Amniotic stem cell (primary cell): ENCODE results near the gene TCF7L1.
"Not testable (repeated sequence)": the region's sequence is repeated elsewhere in the genome, so short reads cannot be mapped to it uniquely, and the experiment has no call there.

Source experiments
- DNase-seq: peaks from one replicate; lab custom pipeline; 2025; lab: John Stamatoyannopoulos, UW

The TCF7L1 gene

DNA sequence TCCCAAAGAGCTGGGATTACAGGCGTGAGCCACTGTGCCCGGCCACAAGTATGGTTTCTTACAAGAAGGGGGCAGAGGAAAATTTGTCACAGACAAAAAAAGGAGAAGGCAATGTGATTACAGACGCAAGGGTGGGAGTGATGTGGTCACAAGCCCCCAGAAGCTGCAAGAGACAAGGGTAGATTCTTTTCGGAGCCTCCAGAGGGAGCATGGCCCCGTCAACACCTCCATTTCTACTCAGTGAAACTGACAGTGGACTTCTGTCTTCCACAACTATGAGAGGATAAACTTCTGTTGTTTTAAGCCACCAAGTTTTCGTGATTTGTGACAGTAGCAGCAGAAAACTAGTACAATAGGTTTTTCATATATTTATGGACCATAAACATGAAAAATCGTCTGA, 2.1 kb upstream of the TCF7L1 start:
- DNase-seq: no peak

DNA sequence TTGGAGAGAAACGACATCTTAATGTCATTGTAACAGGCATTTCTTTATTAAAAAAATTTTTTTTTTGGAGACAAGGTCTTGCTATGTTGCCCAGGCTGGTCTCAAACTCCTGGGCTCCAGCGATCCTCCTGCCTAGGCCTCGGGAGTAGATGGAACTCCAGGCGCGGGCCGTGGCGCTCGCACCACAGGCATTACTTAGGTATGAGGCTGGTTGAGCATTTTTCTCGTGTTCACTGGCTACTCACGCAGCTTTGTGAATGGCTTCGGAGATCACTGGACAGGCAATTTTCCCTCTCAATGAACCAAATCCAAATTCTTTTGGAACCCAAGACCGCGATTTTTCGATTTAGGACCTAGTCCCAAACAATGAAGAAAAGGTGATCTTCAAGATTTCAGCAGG, 795 bp upstream of the TCF7L1 start:
- DNase-seq: peak; percentile 53

DNA sequence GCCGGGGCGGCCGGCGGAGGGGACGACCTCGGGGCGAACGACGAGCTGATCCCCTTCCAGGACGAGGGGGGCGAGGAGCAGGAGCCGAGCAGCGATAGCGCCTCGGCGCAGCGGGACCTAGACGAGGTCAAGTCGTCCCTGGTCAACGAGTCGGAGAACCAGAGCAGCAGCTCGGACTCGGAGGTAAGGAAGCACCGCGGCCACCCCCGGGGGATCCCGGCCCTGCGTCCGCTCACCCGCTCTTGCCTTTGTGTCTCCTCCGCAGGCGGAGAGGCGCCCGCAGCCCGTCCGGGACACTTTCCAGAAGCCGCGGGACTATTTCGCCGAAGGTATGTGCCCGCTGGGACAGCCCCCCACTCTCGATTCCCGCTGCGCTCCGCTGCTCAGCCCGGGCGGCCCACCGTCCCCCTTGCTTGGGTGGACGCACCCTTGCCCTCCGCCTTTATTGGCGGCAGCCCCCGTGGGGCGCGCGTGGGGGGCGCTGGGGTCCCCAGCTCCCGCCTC, 611 bp downstream of the TCF7L1 start:
- no peak for DNase-seq

DNA sequence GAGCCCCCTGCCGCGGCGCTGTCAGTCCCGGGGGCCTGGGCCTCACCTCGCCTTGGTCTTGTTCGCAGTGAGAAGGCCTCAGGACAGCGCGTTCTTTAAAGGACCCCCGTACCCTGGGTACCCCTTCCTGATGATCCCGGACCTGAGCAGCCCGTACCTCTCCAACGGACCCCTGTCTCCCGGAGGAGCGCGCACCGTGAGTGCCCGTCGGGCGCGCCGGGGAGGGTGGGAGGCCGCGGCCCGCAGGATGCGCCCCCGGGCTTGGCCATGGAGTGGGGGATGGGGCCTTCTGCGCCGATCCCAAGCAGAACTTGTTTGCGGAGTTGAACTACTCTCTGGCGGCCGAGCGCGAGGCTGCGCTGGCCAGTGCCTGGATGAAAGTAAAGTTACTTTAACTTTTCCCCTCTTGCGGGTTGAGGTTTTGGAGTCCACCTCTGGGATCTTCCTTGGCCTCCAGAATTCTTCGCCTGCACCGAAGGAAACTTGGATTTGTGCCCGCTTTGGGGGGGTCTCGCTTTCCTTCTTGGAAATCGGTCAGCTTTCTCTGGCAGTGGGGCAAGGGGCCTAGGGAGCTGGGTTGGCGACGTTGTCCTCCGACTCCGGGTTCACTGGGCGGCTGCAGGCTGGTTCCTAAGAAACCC, 1.2 kb downstream of the TCF7L1 start:
- DNase-seq: no peak

DNA sequence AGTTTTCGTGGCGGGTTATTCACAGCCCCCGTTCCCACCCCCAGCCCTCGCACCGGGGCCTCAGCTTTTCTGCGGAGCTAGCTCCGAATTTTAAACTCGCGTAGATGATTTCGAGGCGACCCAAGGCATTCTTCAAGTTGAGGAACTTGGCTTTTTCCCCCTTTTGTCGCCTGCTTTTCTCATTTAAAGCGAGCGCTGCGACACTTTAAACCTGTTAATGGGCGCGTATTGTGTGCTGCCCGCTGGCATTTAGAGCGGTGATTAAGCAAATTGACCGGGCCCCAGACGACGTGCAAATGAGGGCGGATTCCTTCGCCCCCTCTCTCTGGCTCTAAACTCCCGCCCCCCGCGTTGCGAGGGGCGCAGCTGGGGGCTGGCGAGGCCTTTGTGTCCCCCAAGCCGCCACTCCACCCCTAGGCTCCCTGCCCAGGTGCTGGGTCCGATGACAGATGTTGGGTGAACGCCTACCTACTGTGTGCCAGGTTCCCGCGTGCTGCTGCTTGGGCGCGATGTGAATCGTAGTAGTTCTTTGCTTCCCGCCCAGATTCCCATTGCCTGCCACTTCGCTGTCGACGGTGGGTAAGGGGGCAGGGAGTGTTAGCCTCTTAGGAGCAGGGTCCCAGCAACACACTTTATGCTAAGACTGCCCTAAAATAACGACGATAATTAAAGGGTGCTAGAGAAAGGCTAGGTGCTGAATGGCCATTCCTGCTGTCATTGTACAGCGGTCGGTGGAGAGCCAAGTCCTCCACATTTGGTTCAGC, 1.9 kb downstream of the TCF7L1 start:
- no peak for DNase-seq

DNA sequence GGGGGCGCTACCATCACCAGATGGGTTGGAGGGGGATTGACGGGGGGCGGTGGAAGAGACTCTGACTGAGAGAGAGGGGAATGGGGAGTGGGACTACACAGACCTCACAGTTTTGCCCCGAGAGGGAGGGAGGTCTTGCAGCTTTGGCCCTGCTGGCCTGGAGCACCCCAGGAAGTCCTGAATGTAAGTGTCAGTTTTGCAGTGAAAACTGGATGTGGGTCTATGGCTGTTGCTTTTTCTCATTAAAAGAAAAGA, 2.4 kb downstream of the TCF7L1 start:
- DNase-seq: no peak

GRCh38 chr2:85137156-85137555, 4.0 kb downstream of the TCF7L1 start:
- DNase-seq: no peak

DNA sequence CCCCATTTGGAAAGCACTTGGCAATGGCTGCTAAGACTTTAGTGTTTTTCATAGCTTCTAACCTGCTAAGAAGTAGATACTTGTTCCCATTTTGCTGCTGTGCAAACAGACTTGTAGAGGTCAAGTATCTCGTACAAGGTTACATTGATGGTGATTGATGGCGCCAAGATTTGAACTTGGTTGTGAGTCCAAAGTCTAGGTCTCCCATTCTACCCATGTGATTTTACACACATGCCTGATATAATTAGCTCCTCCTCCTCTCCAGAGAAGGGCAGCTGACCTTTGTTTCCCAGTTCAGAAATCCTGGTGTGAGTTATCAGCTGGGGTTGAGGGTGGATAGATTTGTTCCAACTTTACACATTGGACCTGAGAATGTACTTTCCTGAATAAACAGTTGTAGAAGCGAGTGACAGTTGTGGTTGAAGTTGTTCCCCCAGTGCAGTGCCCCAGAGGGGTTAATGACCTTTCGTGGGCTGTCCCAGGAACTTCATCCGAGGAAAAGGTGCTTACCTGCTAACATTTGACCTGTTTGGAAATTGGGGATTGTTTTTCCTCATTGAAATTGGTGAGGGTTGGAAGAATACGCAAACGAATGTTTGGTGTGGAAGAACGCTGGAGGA, 10.4 kb downstream of the TCF7L1 start:
- no peak for DNase-seq

- no peak for DNase-seq
Measured at GRCh38 chr2:85145116-85145820, 12.1 kb downstream of the TCF7L1 start.

DNA sequence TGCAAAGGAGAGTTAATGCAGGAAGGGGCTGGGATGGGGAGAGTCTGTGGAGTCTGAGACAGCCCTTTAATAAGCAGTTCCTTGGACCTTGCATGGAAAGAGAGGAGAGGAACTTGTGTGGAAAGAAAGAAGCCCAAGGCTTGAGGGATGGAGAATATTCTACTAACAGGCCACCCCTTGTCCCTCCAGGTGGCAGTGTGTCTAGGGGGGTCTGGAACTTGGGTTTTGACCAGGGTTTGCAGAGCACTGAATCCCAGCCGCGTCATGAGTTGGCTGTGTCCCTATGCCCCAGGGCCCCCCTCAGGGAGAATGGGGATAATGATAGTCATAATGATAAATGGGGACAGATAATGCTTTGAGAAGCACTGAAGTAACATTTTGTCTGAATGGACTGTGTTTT, 15.0 kb downstream of the TCF7L1 start:
- no peak for DNase-seq

- no peak for DNase-seq
Measured at GRCh38 chr2:85151026-85151425, 17.8 kb downstream of the TCF7L1 start.

DNA sequence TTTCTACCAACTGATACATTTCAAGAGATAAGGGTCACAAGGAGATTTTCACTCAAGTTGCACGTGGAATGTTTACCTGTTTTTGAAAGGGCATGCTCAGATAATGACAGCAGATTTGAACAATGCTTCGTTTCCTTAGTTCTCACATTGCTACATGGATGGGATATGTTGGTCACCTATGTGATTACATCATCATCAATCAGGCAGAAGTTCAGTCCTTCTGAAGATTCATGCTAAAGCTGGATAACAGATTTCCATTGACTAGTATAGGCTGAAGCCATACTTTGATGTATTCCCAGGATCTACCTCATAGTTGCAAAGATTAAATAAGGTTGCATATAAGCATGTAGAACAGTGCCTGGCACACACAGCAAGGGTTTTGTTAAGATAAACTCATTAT, 19.7 kb downstream of the TCF7L1 start:
- no peak for DNase-seq

GRCh38 chr2:85154048-85154753, 21.0 kb downstream of the TCF7L1 start:
- no peak for DNase-seq

- DNase-seq: not testable (repeated sequence)
Measured at GRCh38 chr2:85155082-85155481, 21.9 kb downstream of the TCF7L1 start.

DNA sequence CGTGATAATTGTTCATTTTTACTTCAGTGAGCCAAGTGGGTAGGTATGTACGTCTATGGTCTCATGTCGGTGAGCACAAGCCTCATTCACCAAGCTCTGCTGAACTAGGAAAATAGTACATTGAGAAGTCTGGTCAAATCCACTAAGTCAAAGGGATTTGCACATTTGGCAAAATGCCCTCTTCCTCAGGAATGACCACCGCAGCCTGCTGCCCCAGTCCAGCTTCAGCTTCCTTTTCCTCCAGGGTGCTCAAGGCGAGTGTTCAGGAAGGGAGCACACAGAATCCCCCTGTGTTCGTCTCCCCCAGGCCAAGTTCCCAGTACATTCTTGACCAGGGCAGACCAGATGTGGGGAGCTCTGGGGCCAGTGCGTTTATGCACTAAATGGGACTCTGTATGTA, 23.0 kb downstream of the TCF7L1 start:
- DNase-seq: no peak

- no peak for DNase-seq
Measured at GRCh38 chr2:85156619-85157018, 23.4 kb downstream of the TCF7L1 start.

DNA sequence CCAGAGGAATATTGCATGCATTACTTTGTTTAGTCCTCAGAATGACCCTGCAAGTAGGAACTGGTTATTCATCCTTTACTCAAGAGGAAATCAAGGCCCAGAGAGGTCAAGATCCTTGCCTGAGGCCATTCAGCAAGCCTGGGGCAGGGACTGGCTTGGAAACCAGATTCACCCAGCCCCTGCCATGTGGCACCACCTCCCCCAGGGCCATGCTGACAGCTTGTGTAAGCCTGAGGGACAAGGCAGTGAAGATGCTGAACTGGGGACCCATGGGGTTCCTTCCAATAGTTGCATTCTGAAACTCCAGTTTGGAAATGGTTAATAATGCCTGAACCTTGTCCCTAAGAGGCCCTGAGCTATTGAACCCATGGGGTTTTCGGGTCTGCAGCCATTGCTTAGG, 24.2 kb downstream of the TCF7L1 start:
- no peak for DNase-seq

GRCh38 chr2:85158559-85159273, 25.5 kb downstream of the TCF7L1 start:
- no peak for DNase-seq

DNA sequence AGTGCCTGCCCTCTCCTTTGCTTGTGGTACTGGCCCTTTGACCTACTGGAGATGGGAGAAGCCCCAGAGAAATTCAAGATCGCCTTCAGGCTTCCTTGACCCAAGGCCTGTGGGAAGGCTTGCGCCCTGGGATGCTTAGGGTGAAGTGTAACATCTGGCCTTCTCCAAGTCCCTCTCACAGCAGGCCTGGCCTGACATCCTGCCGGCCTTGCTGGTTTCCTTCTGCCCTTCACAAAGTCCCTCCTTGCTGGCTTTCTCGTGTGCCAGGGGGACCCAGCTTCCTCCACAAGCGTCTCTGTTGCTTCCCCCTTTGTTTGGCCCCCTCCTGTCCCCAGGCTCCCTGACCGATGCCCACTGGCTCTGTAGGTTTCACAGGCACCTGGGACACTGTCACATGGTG, 26.4 kb downstream of the TCF7L1 start:
- DNase-seq: no peak

DNA sequence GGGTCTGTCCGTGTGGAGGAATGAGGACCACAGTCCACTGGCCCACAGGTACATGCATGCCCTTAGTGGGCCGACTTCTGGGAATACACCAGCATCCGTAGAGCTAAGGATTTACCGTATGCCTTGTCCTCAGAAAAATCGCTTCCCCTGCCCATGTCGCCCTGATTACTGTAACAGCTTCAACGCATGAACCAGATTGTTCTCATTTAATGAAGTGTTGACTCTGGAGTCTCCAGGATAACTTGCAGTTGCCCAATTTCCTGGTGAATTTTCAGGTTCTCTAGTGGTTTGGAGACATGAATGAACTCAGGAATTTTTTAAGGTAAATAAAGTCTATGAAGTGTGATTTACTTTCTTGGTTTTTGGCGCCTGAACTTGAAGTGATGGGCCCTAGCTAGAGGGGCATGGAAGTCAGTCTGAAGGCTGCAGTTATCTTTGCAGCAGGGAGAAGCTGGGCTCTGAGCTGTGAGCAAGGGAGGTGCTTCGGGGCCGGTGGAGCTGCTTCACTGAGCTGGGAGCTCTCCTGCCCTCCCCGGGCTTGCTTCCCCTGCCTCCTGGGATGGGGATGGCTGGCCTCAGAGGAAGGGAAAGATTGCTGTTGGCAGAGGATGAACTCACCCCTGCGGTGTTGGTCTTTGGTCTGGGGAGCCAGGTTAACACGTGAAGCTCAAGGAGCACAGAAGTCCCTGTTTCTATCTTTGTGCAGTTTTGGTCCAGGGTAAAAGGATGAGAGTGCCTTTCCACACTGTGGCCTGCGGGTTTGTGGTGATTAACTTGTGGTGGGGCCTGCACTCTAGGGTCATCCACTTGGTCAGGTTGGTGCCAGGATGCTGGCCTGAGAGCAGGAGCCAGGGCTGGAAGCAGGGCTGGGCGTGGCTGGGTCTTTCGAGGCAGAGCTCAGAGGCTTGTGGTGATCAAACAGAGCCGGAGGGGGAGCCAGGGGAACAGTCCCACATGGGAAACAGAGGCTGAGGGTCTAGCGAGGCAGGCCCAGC, 28.1 kb downstream of the TCF7L1 start:
- no peak for DNase-seq
